Measurements from ENCODE around the gene TBRG4. TPM values are rescaled to one million over a fixed set of nuclear protein-coding genes. Genes with fewer than 3 reads are reported as not detected.

TBRG4 gene
- total RNA-seq, 4 donors from 2014 or later = 44.4 to 70.7 (median 49.8) TPM

- TF ChIP-seq CTCF (IDR thresholded peaks at IDR 0.05) = no peak
- no peak for DNase-seq (ENCODE audit: low spot score)
- ATAC-seq (ENCODE audit: low FRiP score) = no peak
Measured at GRCh38 chr7:45061352-45061751, 50.1 kb downstream of the TBRG4 start.

DNA sequence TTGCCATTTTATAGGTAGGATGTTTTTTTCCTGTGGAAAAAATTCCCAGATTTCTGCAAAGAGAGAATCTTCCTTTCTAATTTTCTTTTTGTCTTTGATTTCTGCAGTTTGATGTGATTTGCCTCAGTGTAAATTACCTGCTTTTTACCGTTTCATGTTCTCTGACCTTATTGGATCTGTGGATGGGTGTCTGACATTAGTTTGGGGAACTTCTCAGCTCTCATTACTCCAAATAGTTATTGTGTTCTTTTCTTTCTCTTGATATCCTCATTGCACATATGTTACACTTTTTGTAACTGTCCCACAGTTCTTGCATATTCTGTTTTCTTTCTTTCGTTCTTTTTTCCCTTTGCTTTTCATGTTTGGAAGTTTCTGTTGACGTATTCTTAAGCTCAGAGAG, 51.2 kb downstream of the TBRG4 start:
- TF ChIP-seq CTCF (IDR thresholded peaks at IDR 0.05) = no peak
- DNase-seq (ENCODE audit: low spot score) (no peak), ATAC-seq (ENCODE audit: low FRiP score) (no peak)

DNA sequence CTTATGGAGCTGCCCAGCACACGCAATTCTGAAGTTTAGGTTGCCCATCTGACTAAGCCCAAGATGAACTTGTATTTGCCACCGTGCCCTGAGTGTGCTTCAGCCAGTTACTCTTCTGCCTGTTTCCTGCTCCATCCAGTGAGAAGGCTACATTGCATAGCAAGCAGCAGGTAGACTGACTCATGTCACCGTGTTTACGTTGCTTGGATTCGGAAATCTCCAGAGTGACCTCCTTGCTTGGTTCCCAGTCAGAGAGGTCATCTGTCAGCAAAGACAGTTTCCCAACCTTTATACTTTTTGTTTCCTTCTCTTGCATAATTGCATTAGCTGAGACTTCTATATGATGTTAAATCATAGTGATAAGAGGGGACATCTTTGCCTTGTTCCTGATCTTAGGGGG, 53.6 kb downstream of the TBRG4 start:
- no peak for ATAC-seq (ENCODE audit: low FRiP score)
- no peak for TF ChIP-seq CTCF (IDR thresholded peaks at IDR 0.05)
- no peak for DNase-seq (ENCODE audit: low spot score)

DNA sequence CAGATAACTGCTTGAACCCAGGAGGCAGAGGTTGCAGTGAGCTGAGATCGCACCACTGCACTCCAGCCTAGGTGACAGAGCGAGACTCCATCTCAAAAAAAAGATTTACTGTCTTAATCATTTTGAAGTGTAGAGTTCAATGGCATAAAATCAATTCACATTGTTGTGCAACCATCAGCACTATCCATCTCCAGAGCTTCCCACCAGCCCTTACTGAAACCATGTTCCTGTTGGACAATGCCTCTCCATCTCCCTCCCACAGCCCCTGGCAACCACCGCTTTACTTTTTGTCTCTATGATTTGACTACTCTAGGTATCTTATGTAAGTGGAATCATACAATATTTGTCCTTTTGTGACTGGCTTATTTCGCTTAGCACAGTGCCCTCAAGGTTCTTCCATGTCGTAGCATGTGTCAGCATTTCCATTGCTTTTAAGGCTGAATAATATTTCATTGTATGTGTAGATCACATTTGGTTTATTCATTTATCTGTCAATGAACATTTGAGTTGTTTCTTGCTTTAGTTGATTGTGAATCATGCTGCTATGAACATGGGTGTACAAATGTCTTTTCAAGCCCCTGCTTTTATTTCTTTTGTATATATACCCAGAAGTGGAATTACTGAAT, 55.8 kb downstream of the TBRG4 start:
- no peak for ATAC-seq (ENCODE audit: low FRiP score)
- TF ChIP-seq CTCF (IDR thresholded peaks at IDR 0.05) = no peak
- no peak for DNase-seq (ENCODE audit: low spot score)

- ATAC-seq (ENCODE audit: low FRiP score) (no peak), DNase-seq (ENCODE audit: low spot score) (no peak)
- TF ChIP-seq CTCF (IDR thresholded peaks at IDR 0.05) = no peak
Measured at GRCh38 chr7:45055016-45055415, 56.5 kb downstream of the TBRG4 start.

DNA sequence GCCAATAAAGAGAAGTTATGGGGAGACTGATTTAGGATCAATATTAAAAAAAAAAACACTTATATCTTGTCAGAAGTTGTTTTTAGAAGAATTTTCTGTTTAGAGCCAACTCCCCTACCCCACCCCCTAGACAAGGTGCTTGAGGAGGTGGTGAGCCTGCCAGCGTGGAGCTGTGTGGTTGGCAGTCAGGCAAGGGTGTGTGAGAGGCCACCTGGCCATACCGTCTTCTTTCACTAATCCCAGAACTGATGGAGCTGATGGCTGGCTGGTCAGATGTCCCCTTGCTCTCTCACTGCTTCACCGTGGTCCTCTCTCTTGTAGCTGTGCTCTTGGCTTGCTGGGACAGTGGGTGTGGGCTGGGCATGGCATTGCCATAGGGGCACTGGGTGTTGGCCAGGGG, 57.1 kb downstream of the TBRG4 start:
- ATAC-seq (ENCODE audit: low FRiP score) (no peak), DNase-seq (ENCODE audit: low spot score) (no peak)
- TF ChIP-seq CTCF (IDR thresholded peaks at IDR 0.05) = no peak

- ATAC-seq (ENCODE audit: low FRiP score) (no peak), DNase-seq (ENCODE audit: low spot score) (no peak)
- TF ChIP-seq CTCF (IDR thresholded peaks at IDR 0.05) = no peak
Measured at GRCh38 chr7:45053941-45054340, 57.6 kb downstream of the TBRG4 start.
